OCI-LY3 (cell line): ENCODE data around the gene LRP1B.

ENCODE experiments used
- H2AFZ ChIP-seq: fragments of 200-600, 300-600 bp; shearing (Covaris generic); 2 replicates; pipeline ENCODE4 v1.6.0; 2014; ENCODE audit warnings: antibody characterized with exemption, low read depth, low read length
- H3K27ac ChIP-seq: fragments of 200-600, 300-600 bp; sonication (generic); 2 replicates; pipeline ENCODE4 v1.5.1; 2014; ENCODE audit warnings: mild to moderate bottlenecking, low read length, moderate library complexity, mixed read lengths
- H3K27me3 ChIP-seq: fragments of 200-600, 300-600 bp; sonication (generic); 2 replicates; pipeline ENCODE4 v1.6.1; 2014; ENCODE audit warnings: low read depth, low read length, mixed read lengths
- H3K36me3 ChIP-seq: fragments of 200-600, 300-600 bp; sonication (generic); replicated peaks from 2 replicates; pipeline ENCODE3; 2014; ENCODE audit warnings: low read depth, low read length, mixed read lengths
- H3K4me1 ChIP-seq: fragments of 300-600, 200-600 bp; sonication (generic); 2 replicates; pipeline ENCODE4 v1.6.1; 2014; ENCODE audit warnings: low read length, mixed read lengths
- H3K4me2 ChIP-seq: fragments of 200-600, 300-600 bp; sonication (generic); 2 replicates; pipeline ENCODE4 v1.6.1; 2014; ENCODE audit warnings: low read length, mixed read lengths
- H3K4me3 ChIP-seq: fragments of 300-600, 200-600 bp; sonication (generic); 2 replicates; pipeline ENCODE4 v1.5.1; 2014; ENCODE audit warnings: antibody characterized with exemption, mild to moderate bottlenecking, low read length, moderate library complexity
- H3K79me2 ChIP-seq: fragments of 300-600, 200-600 bp; shearing (Covaris generic); 2 replicates; pipeline ENCODE4 v1.6.1; 2014; ENCODE audit warnings: mild to moderate bottlenecking, low read length, mixed read lengths
- H3K9ac ChIP-seq: fragments of 300-600, 200-600 bp; shearing (Covaris generic); 2 replicates; pipeline ENCODE4 v1.6.0; 2014; ENCODE audit warnings: mild to moderate bottlenecking, low read length, moderate library complexity
- H3K9me3 ChIP-seq: fragments of 200-600, 300-600 bp; shearing (Covaris generic); 2 replicates; pipeline ENCODE4 v1.6.1; 2014; ENCODE audit warnings: low read length, mixed read lengths; ENCODE audit not compliant: insufficient read depth
- H4K20me1 ChIP-seq: fragments of 200-600, 300-600 bp; sonication (generic); 2 replicates; pipeline ENCODE4 v1.6.1; 2016; ENCODE audit warnings: low read length, mixed read lengths; ENCODE audit not compliant: insufficient read depth
- EZH2phosphoT487 ChIP-seq: fragments of 200-600 bp; shearing (Covaris generic); IDR thresholded peaks from 2 replicates; pipeline ENCODE4 v1.6.1; 2018; ENCODE audit warnings: antibody characterized with exemption, mixed run types, low read depth
- TF ChIP-seq, protein P1 (sequence below): fragments of 200-600, 300-600 bp; sonication (generic); IDR thresholded peaks from 2 replicates; pipeline ENCODE4 v1.5.1; 2014; ENCODE audit warnings: antibody characterized with exemption, low read length, low read depth

Gene LRP1B

DNA sequence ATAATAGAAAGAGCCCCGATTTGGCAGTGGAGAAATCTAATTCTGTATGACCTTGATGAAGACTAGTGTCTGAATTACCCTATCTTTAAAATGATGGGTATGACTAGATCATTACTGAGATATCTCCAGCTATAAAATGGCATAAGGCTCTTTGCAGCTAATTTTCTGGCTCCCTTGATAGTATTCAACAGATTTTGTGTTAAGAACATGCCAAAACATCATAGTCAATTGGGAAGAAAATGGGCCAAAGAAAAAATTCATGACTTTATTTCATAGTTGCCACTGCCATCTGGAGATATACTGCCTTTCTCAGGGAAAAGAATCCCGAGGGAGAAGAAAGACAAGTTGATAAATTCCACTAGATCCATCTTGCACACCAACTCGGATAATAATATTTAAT lies 1618.7 kb downstream of the LRP1B start:
- H3K27ac ChIP-seq = no peak overlapping the region
- H4K20me1 ChIP-seq = no peaks in the 10 kb centered on the region
- no peaks in the 10 kb centered on the region for H3K36me3 ChIP-seq
- TF ChIP-seq, protein P1, sequence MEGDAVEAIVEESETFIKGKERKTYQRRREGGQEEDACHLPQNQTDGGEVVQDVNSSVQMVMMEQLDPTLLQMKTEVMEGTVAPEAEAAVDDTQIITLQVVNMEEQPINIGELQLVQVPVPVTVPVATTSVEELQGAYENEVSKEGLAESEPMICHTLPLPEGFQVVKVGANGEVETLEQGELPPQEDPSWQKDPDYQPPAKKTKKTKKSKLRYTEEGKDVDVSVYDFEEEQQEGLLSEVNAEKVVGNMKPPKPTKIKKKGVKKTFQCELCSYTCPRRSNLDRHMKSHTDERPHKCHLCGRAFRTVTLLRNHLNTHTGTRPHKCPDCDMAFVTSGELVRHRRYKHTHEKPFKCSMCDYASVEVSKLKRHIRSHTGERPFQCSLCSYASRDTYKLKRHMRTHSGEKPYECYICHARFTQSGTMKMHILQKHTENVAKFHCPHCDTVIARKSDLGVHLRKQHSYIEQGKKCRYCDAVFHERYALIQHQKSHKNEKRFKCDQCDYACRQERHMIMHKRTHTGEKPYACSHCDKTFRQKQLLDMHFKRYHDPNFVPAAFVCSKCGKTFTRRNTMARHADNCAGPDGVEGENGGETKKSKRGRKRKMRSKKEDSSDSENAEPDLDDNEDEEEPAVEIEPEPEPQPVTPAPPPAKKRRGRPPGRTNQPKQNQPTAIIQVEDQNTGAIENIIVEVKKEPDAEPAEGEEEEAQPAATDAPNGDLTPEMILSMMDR = no peak
- TF ChIP-seq EZH2phosphoT487 = no peak
- no peaks in the 10 kb centered on the region for H3K27me3 ChIP-seq
- H3K4me3 ChIP-seq = no peak overlapping the region
- H3K4me2 ChIP-seq = no peak overlapping the region
- H3K9ac ChIP-seq = no peak overlapping the region
- no peaks in the 10 kb centered on the region for H3K79me2 ChIP-seq
- no peak overlapping the region for H2AFZ ChIP-seq
- no peaks in the 10 kb centered on the region for H3K4me1 ChIP-seq
- H3K9me3 ChIP-seq = no peaks in the 10 kb centered on the region

- Histone ChIP-seq H3K9me3 (no peaks in the 10 kb centered on the region), H3K27me3 (no peaks in the 10 kb centered on the region), H3K4me2 (no peak overlapping the region), H3K79me2 (no peaks in the 10 kb centered on the region), H3K36me3 (no peaks in the 10 kb centered on the region), H3K27ac (no peak overlapping the region), H3K4me3 (no peak overlapping the region), H3K9ac (no peak overlapping the region), H3K4me1 (no peaks in the 10 kb centered on the region), H2AFZ (no peak overlapping the region), H4K20me1 (no peaks in the 10 kb centered on the region)
- no peak for TF ChIP-seq EZH2phosphoT487
- TF ChIP-seq, protein P1 = no peak
Measured at GRCh38 chr2:140509765-140510164, 1621.1 kb downstream of the LRP1B start.

DNA sequence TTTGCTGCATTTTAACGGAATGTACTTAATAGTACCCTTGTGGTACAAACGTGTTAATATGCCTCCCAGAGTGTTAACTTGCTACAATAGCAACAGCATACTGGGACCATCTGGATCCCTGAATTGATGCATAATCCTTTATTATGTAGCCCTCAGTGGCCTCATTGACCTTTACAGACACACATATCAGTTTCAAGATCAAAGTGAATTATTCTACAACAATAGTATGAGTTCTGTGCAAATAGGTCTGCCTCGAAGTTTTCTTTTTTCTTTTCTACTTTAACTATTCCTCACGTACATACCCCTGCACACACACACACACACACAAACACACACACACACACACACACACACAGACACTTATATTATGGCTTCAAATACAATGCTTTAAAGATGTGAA lies 1622.1 kb downstream of the LRP1B start:
- Histone ChIP-seq H3K4me1 (no peaks in the 10 kb centered on the region), H3K9me3 (no peaks in the 10 kb centered on the region), H3K4me2 (no peak overlapping the region), H3K36me3 (no peaks in the 10 kb centered on the region), H2AFZ (no peak overlapping the region), H4K20me1 (no peaks in the 10 kb centered on the region), H3K4me3 (no peak overlapping the region), H3K27ac (no peak overlapping the region), H3K27me3 (no peaks in the 10 kb centered on the region), H3K9ac (no peak overlapping the region), H3K79me2 (no peaks in the 10 kb centered on the region)
- TF ChIP-seq, protein P1 = no peak
- TF ChIP-seq EZH2phosphoT487 = no peak

GRCh38 chr2:140506606-140507005 lies 1624.2 kb downstream of the LRP1B start:
- H3K27ac ChIP-seq = no peak overlapping the region
- TF ChIP-seq, protein P1 = no peak
- no peak for TF ChIP-seq EZH2phosphoT487

More at GRCh38 chr2:140506606-140507005, 1624.2 kb downstream of the LRP1B start:
- no peaks in the 10 kb centered on the region for H3K36me3 ChIP-seq
- H3K79me2 ChIP-seq = no peaks in the 10 kb centered on the region
- H3K4me1 ChIP-seq = no peaks in the 10 kb centered on the region
- H4K20me1 ChIP-seq = no peaks in the 10 kb centered on the region
- H3K27me3 ChIP-seq = no peaks in the 10 kb centered on the region
- H3K9ac ChIP-seq = no peak overlapping the region
- H3K4me3 ChIP-seq = no peak overlapping the region
- H3K9me3 ChIP-seq = no peaks in the 10 kb centered on the region
- H3K4me2 ChIP-seq = no peak overlapping the region
- no peak overlapping the region for H2AFZ ChIP-seq
